ENCODE measurements around the gene SAE1. TPM values are rescaled to one million over a fixed set of nuclear protein-coding genes. Genes with fewer than 3 reads are reported as not detected.
A peak's percentile ranks its signal among the peaks of the same experiment; 100 is the strongest.
"Not testable (repeated sequence)": the region's sequence is repeated elsewhere in the genome, so short reads cannot be mapped to it uniquely, and the experiment has no call there.

Gene SAE1
- total RNA-seq, 4 donors from 2014 or later, result 27.3 to 85.4 (median 51.8) TPM

- TF ChIP-seq, protein P1, sequence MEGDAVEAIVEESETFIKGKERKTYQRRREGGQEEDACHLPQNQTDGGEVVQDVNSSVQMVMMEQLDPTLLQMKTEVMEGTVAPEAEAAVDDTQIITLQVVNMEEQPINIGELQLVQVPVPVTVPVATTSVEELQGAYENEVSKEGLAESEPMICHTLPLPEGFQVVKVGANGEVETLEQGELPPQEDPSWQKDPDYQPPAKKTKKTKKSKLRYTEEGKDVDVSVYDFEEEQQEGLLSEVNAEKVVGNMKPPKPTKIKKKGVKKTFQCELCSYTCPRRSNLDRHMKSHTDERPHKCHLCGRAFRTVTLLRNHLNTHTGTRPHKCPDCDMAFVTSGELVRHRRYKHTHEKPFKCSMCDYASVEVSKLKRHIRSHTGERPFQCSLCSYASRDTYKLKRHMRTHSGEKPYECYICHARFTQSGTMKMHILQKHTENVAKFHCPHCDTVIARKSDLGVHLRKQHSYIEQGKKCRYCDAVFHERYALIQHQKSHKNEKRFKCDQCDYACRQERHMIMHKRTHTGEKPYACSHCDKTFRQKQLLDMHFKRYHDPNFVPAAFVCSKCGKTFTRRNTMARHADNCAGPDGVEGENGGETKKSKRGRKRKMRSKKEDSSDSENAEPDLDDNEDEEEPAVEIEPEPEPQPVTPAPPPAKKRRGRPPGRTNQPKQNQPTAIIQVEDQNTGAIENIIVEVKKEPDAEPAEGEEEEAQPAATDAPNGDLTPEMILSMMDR (IDR thresholded peaks at IDR 0.05), result no peak
- TF ChIP-seq POLR2A (IDR thresholded peaks at IDR 0.05) (no peak), POLR2AphosphoS5 (IDR thresholded peaks at IDR 0.05) (no peak), EP300 (IDR thresholded peaks at IDR 0.05; ENCODE audit: low read depth) (no peak)
- Histone ChIP-seq H3K36me3 (no peaks in the 10 kb centered on the region), H3K27me3 (no peaks in the 10 kb centered on the region), H3K4me3 (no peak overlapping the region), H3K9me3 (no peaks in the 10 kb centered on the region), H3K4me1 (peaks cover 0 to 41% (median 17%) of the 10 kb centered on the region in 4 donors), H3K27ac (no peak overlapping the region)
- intact Hi-C loops (cut with DNase I; ENCODE audit: low total_unique reads), result no loop called here
- in situ Hi-C loops (cut with MboI; ENCODE audit: low pct_ligation_motif_present in 1 of 4, low pct_unique_long_range_greater_than_20kb in 1 of 4, low sequenced_read_pairs in 3 of 4), result no loop called here
- WGBS, 2 donors (ENCODE audit: low coverage in 1 of 2), result 87% methylated on average over 3 of the region's 3 CpGs
- DNase-seq, result no peak
These were observed 4.5 kb downstream of the SAE1 start for GRCh38 chr19:47135156-47135555.

DNA sequence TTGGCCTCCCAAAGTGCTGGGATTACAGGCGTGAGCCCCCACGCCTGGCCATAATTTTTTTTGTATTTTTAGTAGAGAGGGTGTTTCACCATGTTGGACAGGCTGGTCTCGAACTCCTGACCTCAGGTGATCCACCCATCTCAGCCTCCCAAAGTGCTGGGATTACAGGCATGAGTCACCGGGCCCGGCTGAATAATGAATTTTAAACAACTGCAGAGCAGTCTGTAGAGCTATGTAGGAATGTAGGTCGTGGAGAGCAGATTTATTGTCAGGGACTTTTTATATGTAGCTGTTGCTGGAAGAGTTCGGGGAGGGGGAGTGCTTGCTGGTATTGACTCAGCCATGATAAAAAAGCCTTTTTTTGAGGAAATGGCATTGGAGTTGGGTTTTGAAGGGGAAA is 10.6 kb downstream of the SAE1 start:
- DNase-seq, result peak; percentile 11
- H3K4me1 ChIP-seq, result peaks cover 0 to 26% (median 6%) of the 10 kb centered on the region in 4 donors
- intact Hi-C loops (cut with DNase I; ENCODE audit: low total_unique reads); H3K9me3 ChIP-seq; H3K4me3 ChIP-seq; H3K27me3 ChIP-seq: not testable (repeated sequence)
- peaks cover 0 to 18% (median 6%) of the 10 kb centered on the region in 4 donors for H3K36me3 ChIP-seq
- 54 to 56% methylated on average over 2 to 7 of the region's 7 CpGs for WGBS, 2 donors (ENCODE audit: low coverage in 1 of 2)
- peak overlapping the region; percentile 54 to 70 (median 64) for H3K27ac ChIP-seq
- in situ Hi-C loops (cut with MboI; ENCODE audit: low pct_ligation_motif_present in 1 of 4, low pct_unique_long_range_greater_than_20kb in 1 of 4, low sequenced_read_pairs in 3 of 4), result loop anchor here in 1 of 4 donors (10.0 kb wide), 2 partner anchors 54 to 104 kb away; no protein-coding TSS in a partner anchor

DNA sequence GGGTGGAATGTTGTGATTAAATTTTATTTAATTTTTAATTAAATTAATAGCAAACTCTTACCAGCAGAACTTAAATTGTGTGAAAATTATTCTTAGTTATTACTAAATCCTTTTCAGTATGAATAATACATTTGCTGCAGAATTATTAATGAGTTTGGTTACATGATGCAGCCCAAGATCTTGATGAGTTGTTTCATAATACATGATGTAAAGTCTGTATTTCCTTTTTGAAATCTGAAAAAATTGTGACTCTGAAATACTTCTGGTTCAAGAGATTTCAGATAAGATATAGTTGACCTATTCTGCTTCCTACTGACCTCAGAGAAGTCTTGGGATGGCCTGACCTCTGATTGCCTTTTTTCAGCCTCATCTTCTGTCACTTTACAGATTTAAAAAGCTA is 11.1 kb downstream of the SAE1 start:
- H3K27me3 ChIP-seq, result no peaks in the 10 kb centered on the region
- peaks cover 0 to 23% (median 6%) of the 10 kb centered on the region in 4 donors for H3K4me1 ChIP-seq
- in situ Hi-C loops (cut with MboI; ENCODE audit: low pct_ligation_motif_present in 1 of 4, low pct_unique_long_range_greater_than_20kb in 1 of 4, low sequenced_read_pairs in 3 of 4) (loop anchor here in 1 of 4 donors (10.0 kb wide), 2 partner anchors 53 to 103 kb away; no protein-coding TSS in a partner anchor), intact Hi-C loops (cut with DNase I; ENCODE audit: low total_unique reads) (no loop called here)
- H3K4me3 ChIP-seq, result no peak overlapping the region
- H3K27ac ChIP-seq, result peak overlapping the region; percentile 54 to 70 (median 64)
- peaks cover 0 to 18% (median 7%) of the 10 kb centered on the region in 4 donors for H3K36me3 ChIP-seq
- H3K9me3 ChIP-seq, result no peaks in the 10 kb centered on the region
- no peak for DNase-seq
- TF ChIP-seq EP300 (IDR thresholded peaks at IDR 0.05; ENCODE audit: low read depth) (no peak), POLR2A (IDR thresholded peaks at IDR 0.05) (no peak), POLR2AphosphoS5 (IDR thresholded peaks at IDR 0.05) (no peak)
- TF ChIP-seq, protein P1 (IDR thresholded peaks at IDR 0.05), result no peak

DNA sequence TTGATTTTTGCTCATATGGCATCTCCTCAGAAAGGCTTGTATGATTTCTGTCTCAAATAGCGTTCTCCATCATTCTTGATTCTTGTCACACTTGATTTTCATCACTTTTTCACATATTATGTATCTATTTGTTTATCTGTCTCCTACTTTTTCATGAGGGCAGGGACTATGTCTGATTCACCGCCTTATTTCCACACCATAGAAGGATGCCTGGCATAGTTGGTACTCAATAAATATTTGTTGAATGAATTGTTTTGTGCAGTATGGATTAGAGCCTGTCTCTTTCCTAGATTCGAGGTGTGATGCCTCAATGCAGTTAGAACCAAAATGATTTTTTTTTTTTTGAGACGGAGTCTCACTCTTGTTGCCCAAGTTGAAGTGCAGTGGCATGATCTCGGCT is 12.1 kb downstream of the SAE1 start:
- Histone ChIP-seq H3K4me1 (peaks cover 0 to 23% (median 6%) of the 10 kb centered on the region in 4 donors), H3K36me3 (peaks cover 0 to 18% (median 7%) of the 10 kb centered on the region in 4 donors), H3K4me3 (no peak overlapping the region), H3K27me3 (no peaks in the 10 kb centered on the region), H3K27ac (peak overlapping the region; percentile 54 to 70 (median 64)), H3K9me3 (no peaks in the 10 kb centered on the region)
- in situ Hi-C loops (cut with MboI; ENCODE audit: low pct_ligation_motif_present in 1 of 4, low pct_unique_long_range_greater_than_20kb in 1 of 4, low sequenced_read_pairs in 3 of 4) (loop anchor here in 1 of 4 donors (10.0 kb wide), 2 partner anchors 52 to 102 kb away; no protein-coding TSS in a partner anchor), intact Hi-C loops (cut with DNase I; ENCODE audit: low total_unique reads) (no loop called here)
- DNase-seq, result no peak
- 81 to 100% methylated on average over 1 to 5 of the region's 5 CpGs for WGBS, 2 donors (ENCODE audit: low coverage in 1 of 2)
- no peak for TF ChIP-seq POLR2A (IDR thresholded peaks at IDR 0.05)
- no peak for TF ChIP-seq EP300 (IDR thresholded peaks at IDR 0.05; ENCODE audit: low read depth)
- TF ChIP-seq, protein P1 (IDR thresholded peaks at IDR 0.05), result no peak
- TF ChIP-seq POLR2AphosphoS5 (IDR thresholded peaks at IDR 0.05), result no peak
